Effector memory CD8-positive, alpha-beta T cell (primary cell): ENCODE measurements around the gene POMT1.
A peak's percentile ranks its signal among the peaks of the same experiment; 100 is the strongest.

ENCODE experiments used
- ATAC-seq: fragments of 150-1000 bp; cut with Tn5 transposase; replicated peaks from 2 replicates; pipeline ENCODE4 v1.10.0; 2021; ENCODE audit warnings: mild to moderate bottlenecking, moderate library complexity
- DNase-seq, 3 experiments: peaks; one replicate each; pipeline ENCODE4 v3.0.0; 2021
- H3K27ac Mint-ChIP-seq, 2 donors: one replicate each; pipeline ENCODE4 v1.8.0; 2022; ENCODE audit warnings: mild to moderate bottlenecking in 2 of 2, mixed read lengths in 2 of 2, moderate library complexity in 2 of 2
- H3K27me3 Mint-ChIP-seq, 2 donors: one replicate each; pipeline ENCODE4 v1.8.0; 2022; ENCODE audit warnings: mixed read lengths in 2 of 2
- H3K36me3 Mint-ChIP-seq: one replicate; pipeline ENCODE4 v1.8.0; 2022; ENCODE audit warnings: mild to moderate bottlenecking, moderate library complexity, mixed read lengths; ENCODE audit not compliant: insufficient read depth
- H3K4me1 Mint-ChIP-seq, 2 donors: one replicate each; pipeline ENCODE4 v1.8.0; 2022; ENCODE audit warnings: low read depth in 2 of 2, mixed read lengths in 2 of 2
- H3K4me3 Mint-ChIP-seq, 2 donors: one replicate each; pipeline ENCODE4 v1.8.0; 2022; ENCODE audit warnings: mild to moderate bottlenecking in 2 of 2, mixed read lengths in 2 of 2, moderate library complexity in 2 of 2
- H3K9me3 Mint-ChIP-seq, 2 donors: one replicate each; pipeline ENCODE4 v1.8.0; 2022; ENCODE audit warnings: mixed read lengths in 2 of 2

POMT1 gene

DNA sequence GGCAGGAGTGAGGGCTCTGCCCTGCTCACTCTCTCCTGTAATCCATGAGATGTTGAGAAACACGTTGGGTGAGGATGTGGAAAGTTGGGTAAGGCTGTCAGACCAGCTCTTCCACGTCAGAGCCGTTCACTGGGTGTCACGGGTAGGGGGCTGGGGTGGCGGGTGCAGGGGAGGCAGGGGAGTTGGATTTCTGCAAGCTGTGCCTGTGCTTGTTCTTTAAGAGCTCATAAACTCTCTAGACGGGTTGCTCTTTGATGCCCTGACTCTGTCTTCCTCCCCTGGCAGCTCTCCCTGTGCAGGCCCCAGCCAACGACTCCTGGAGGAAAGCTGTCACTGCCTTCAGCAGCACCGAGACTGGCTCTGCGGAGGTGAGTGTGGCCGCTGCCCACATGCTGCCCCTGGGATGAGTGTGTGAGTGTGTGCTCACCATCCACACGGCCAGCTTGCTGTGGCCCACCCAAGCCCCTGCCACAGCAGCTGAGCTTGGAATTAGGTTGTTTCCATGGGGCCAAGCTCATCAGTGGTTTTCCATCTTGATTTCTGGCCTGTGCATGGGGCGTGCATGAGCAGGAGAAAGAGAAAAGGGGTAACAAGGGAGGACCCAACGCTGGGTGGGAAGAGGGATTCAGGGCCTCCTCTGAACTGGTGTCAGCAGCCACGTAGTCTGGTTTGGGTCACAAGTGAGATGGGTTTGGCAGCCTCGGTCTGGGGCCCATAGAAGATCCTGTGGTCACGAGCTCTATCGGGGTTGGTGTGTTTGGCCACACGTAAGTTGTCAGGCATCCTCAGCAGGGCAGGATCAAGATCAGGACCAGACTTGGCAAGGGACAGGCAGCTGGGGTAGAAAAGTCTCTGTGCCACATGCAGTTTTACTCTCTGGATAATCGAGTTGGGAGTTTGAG lies 21.0 kb upstream of the POMT1 start:
- no peaks in the 10 kb centered on the region for H3K9me3 Mint-ChIP-seq
- ATAC-seq (no peak), DNase-seq (no peak)
- H3K27ac Mint-ChIP-seq, result peak overlapping the region; percentile 46 to 82
- H3K4me3 Mint-ChIP-seq, result no peak overlapping the region
- peaks cover 87% of the 10 kb centered on the region for H3K36me3 Mint-ChIP-seq
- peaks cover 5 to 9% of the 10 kb centered on the region in 2 donors for H3K4me1 Mint-ChIP-seq
- H3K27me3 Mint-ChIP-seq, result no peaks in the 10 kb centered on the region

GRCh38 chr9:131482343-131483006 lies 20.2 kb upstream of the POMT1 start:
- Mint-ChIP-seq H3K36me3 (peaks cover 91% of the 10 kb centered on the region), H3K27ac (peak overlapping the region; percentile 46 to 82), H3K4me1 (peaks cover 5 to 9% of the 10 kb centered on the region in 2 donors), H3K27me3 (no peaks in the 10 kb centered on the region), H3K9me3 (no peaks in the 10 kb centered on the region), H3K4me3 (no peak overlapping the region)
- ATAC-seq (no peak), DNase-seq (no peak)

GRCh38 chr9:131483319-131484050 lies 19.2 kb upstream of the POMT1 start:
- ATAC-seq (no peak), DNase-seq (no peak)
- Mint-ChIP-seq H3K4me1 (peaks cover 5 to 6% of the 10 kb centered on the region in 2 donors), H3K9me3 (no peaks in the 10 kb centered on the region), H3K4me3 (no peak overlapping the region), H3K36me3 (peaks cover 91% of the 10 kb centered on the region), H3K27me3 (no peaks in the 10 kb centered on the region), H3K27ac (peak overlapping the region in 1 of 2 donors; percentile 10)

DNA sequence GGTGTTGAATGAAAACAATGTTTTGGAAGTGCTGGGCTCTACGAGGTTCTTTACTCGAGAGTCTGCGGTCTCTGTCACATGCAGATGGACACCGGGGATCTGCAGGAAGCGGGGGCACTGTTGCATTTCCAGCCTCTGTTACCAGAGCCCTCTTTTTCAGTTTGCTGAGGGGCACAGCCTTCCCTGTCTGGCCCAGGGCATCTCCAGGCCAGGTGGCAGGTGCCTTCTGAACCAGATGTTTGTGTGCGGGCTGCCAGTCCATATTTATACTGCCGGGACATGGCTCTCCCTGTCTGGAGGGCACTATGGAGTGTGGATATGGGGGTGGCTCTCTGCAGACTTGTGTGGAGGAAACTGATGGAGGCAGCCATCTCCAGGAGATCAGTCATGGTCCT lies 18.7 kb upstream of the POMT1 start:
- Mint-ChIP-seq H3K27ac (peak overlapping the region in 1 of 2 donors; percentile 10), H3K36me3 (peaks cover 93% of the 10 kb centered on the region), H3K27me3 (no peaks in the 10 kb centered on the region), H3K4me3 (no peak overlapping the region), H3K4me1 (peaks cover 4 to 9% of the 10 kb centered on the region in 2 donors), H3K9me3 (no peaks in the 10 kb centered on the region)
- ATAC-seq (no peak), DNase-seq (no peak)

- peaks cover 2 to 13% of the 10 kb centered on the region in 2 donors for H3K4me1 Mint-ChIP-seq
- H3K27me3 Mint-ChIP-seq, result no peaks in the 10 kb centered on the region
- ATAC-seq (no peak), DNase-seq (no peak)
- H3K4me3 Mint-ChIP-seq, result no peak overlapping the region
- H3K27ac Mint-ChIP-seq, result peak overlapping the region in 1 of 2 donors; percentile 10
- no peaks in the 10 kb centered on the region for H3K9me3 Mint-ChIP-seq
- peaks cover 93% of the 10 kb centered on the region for H3K36me3 Mint-ChIP-seq
Observed at GRCh38 chr9:131484560-131485185, 18.0 kb upstream of the POMT1 start.

- H3K9me3 Mint-ChIP-seq, result no peaks in the 10 kb centered on the region
- peak overlapping the region in 1 of 2 donors; percentile 10 for H3K27ac Mint-ChIP-seq
- ATAC-seq, result no peak
- no peaks in the 10 kb centered on the region for H3K27me3 Mint-ChIP-seq
- DNase-seq, result no peak
- H3K36me3 Mint-ChIP-seq, result peaks cover 92% of the 10 kb centered on the region
- no peak overlapping the region for H3K4me3 Mint-ChIP-seq
- peaks cover 6 to 17% of the 10 kb centered on the region in 2 donors for H3K4me1 Mint-ChIP-seq
Observed at GRCh38 chr9:131485206-131485605, 17.5 kb upstream of the POMT1 start.

- Mint-ChIP-seq H3K4me3 (no peak overlapping the region), H3K36me3 (peaks cover 94% of the 10 kb centered on the region), H3K9me3 (no peaks in the 10 kb centered on the region), H3K27me3 (no peaks in the 10 kb centered on the region), H3K4me1 (peaks cover 6 to 17% of the 10 kb centered on the region in 2 donors), H3K27ac (peak overlapping the region in 1 of 2 donors; percentile 60)
- ATAC-seq (no peak), DNase-seq (no peak)
Observed at GRCh38 chr9:131485728-131486422, 16.8 kb upstream of the POMT1 start.

- Mint-ChIP-seq H3K4me3 (no peak overlapping the region), H3K9me3 (no peaks in the 10 kb centered on the region), H3K4me1 (peaks cover 6 to 16% of the 10 kb centered on the region in 2 donors), H3K36me3 (peaks cover 95% of the 10 kb centered on the region), H3K27me3 (no peaks in the 10 kb centered on the region), H3K27ac (no peak overlapping the region)
- no peak for DNase-seq
- ATAC-seq, result no peak
Observed at GRCh38 chr9:131487001-131487400, 15.7 kb upstream of the POMT1 start.

DNA sequence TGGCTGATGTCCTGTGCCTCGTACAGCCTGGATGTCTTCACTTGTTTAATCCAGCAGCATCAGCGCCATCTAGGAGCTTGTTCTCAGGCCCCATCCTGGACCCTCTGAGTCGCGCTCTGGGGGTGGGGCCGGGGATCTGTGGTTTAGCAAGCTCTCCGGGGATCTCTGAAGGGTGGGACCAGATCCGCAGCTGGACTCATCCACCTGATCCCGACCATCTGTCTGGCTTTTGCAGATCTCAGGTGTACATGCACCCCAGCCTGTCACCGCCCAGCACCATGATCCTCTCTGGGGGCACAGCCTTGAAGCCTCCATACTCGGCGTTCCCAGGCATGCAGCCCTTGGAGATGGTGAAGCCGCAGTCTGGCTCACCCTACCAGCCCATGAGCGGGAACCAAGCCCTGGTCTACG lies 15.1 kb upstream of the POMT1 start:
- no peaks in the 10 kb centered on the region for H3K9me3 Mint-ChIP-seq
- no peak for DNase-seq
- H3K27ac Mint-ChIP-seq, result peak overlapping the region in 1 of 2 donors; percentile 73
- ATAC-seq, result no peak
- no peak overlapping the region for H3K4me3 Mint-ChIP-seq
- H3K36me3 Mint-ChIP-seq, result peaks cover 90% of the 10 kb centered on the region
- peaks cover 6 to 13% of the 10 kb centered on the region in 2 donors for H3K4me1 Mint-ChIP-seq
- H3K27me3 Mint-ChIP-seq, result no peaks in the 10 kb centered on the region

DNA sequence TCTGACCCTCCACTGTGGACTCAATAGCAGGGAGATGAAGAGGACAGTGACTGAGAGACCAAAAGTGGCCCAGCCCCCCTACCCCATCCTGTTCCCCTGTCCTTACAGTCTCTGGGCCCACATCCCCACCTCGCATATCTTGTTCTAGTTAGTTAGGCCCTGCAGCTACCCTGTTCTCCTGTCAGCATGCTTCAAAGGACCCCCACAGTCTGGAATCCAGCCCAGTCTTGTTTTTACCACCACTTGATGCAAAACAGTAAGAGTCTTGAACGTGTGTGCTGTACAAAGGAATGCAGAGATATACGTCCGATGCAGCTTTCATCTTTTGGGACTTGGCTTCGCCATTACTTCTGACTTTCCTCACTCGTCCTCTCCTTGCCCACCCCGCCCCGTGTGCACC lies 12.2 kb upstream of the POMT1 start:
- Mint-ChIP-seq H3K27ac (peak overlapping the region in 1 of 2 donors; percentile 8), H3K4me1 (peaks cover 6 to 13% of the 10 kb centered on the region in 2 donors), H3K9me3 (no peaks in the 10 kb centered on the region), H3K4me3 (no peak overlapping the region), H3K36me3 (peaks cover 87% of the 10 kb centered on the region), H3K27me3 (no peaks in the 10 kb centered on the region)
- ATAC-seq (no peak), DNase-seq (no peak)

DNA sequence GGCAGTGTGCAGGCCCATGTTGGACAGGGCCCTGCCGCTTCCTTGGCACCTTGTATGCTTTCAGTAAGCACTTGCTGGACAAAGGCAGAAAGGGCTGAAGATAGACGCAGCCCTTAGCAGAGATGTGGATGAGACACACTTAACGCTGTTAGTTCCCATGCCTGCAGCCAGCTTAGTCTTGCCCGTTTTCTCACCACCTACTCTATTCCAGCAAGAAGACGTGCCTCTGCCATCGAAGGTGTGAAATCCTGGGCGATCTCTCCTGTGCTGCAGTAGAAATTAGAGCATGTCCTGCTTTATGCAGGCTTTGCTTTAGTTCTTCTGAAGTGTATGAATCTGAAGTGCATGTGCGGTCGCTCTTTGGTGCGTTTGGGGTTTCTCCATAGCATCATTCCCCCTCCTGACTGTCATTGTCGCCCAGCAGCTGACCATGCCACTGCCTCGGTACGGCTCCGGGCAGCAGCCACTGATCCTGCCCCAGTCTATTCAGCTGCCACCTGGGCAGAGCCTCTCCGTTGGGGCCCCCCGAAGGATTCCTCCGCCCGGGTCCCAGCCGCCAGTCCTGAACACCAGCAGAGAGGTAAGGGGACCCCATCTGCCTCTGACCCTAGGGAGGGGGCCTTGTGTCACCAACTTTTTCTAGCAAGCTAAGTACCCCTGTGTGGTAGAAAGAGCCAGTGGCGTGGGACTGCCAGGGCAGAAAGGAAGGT lies 11.6 kb upstream of the POMT1 start:
- peaks cover 88% of the 10 kb centered on the region for H3K36me3 Mint-ChIP-seq
- H3K27ac Mint-ChIP-seq, result peak overlapping the region; percentile 8 to 23
- no peak for ATAC-seq
- DNase-seq, result no peak
- H3K9me3 Mint-ChIP-seq, result no peaks in the 10 kb centered on the region
- H3K27me3 Mint-ChIP-seq, result no peaks in the 10 kb centered on the region
- H3K4me1 Mint-ChIP-seq, result peaks cover 5 to 13% of the 10 kb centered on the region in 2 donors
- H3K4me3 Mint-ChIP-seq, result no peak overlapping the region

DNA sequence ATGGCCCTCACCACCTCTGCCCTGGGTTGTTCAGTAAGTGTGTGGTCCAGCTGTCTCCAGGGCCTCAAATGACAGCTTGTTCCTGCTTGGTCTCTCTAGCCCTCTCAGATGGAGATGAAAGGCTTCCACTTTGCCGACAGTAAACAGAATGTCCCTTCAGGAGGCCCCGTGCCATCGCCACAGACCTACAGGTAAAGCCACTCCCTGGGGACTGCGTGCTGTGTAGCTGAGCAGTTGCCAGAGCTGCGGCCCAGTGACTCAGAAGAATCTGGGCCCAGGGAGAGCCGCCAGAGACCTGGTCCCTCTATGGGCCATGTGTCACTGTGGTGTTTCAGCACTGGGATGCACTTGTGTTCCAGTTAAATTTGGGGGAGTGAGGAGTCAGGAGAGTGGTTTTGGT lies 10.6 kb upstream of the POMT1 start:
- Mint-ChIP-seq H3K36me3 (peaks cover 85% of the 10 kb centered on the region), H3K4me1 (peaks cover 4 to 13% of the 10 kb centered on the region in 2 donors), H3K27me3 (no peaks in the 10 kb centered on the region), H3K4me3 (no peak overlapping the region), H3K27ac (peak overlapping the region in 1 of 2 donors; percentile 23), H3K9me3 (no peaks in the 10 kb centered on the region)
- ATAC-seq (no peak), DNase-seq (no peak)
